Effector memory CD8-positive, alpha-beta T cell (primary cell): ENCODE measurements around the gene HERPUD2.

ENCODE experiments used
- ATAC-seq: fragments of 150-1000 bp; cut with Tn5 transposase; replicated peaks from 2 replicates; pipeline ENCODE4 v1.10.0; 2021; ENCODE audit warnings: mild to moderate bottlenecking, moderate library complexity
- DNase-seq, 3 experiments: peaks; one replicate each; pipeline ENCODE4 v3.0.0; 2021
- H3K27ac Mint-ChIP-seq, 2 donors: one replicate each; pipeline ENCODE4 v1.8.0; 2022; ENCODE audit warnings: mild to moderate bottlenecking in 2 of 2, mixed read lengths in 2 of 2, moderate library complexity in 2 of 2
- H3K27me3 Mint-ChIP-seq, 2 donors: one replicate each; pipeline ENCODE4 v1.8.0; 2022; ENCODE audit warnings: mixed read lengths in 2 of 2
- H3K36me3 Mint-ChIP-seq: one replicate; pipeline ENCODE4 v1.8.0; 2022; ENCODE audit warnings: mild to moderate bottlenecking, moderate library complexity, mixed read lengths; ENCODE audit not compliant: insufficient read depth
- H3K4me1 Mint-ChIP-seq, 2 donors: one replicate each; pipeline ENCODE4 v1.8.0; 2022; ENCODE audit warnings: low read depth in 2 of 2, mixed read lengths in 2 of 2
- H3K4me3 Mint-ChIP-seq, 2 donors: one replicate each; pipeline ENCODE4 v1.8.0; 2022; ENCODE audit warnings: mild to moderate bottlenecking in 2 of 2, mixed read lengths in 2 of 2, moderate library complexity in 2 of 2
- H3K9me3 Mint-ChIP-seq, 2 donors: one replicate each; pipeline ENCODE4 v1.8.0; 2022; ENCODE audit warnings: mixed read lengths in 2 of 2
- total RNA-seq, 9 experiments: gene quantifications; one replicate each; lab custom pipeline; 2026; lab: John Stamatoyannopoulos, UW

The HERPUD2 gene
- total RNA-seq, result 48.3 to 177 (median 122) reads per million in 9 experiments

- Mint-ChIP-seq H3K9me3 (no peaks in the 10 kb centered on the region), H3K36me3 (peaks cover 44% of the 10 kb centered on the region), H3K4me3 (peak within 1 kb of the TSS; percentile 92 to 97), H3K4me1 (peaks cover 48 to 62% of the 10 kb centered on the region in 2 donors), H3K27ac (peak within 1 kb of the TSS; percentile 99), H3K27me3 (no peaks in the 10 kb centered on the region)
- ATAC-seq, result peak; percentile 84
- DNase-seq, result peak; percentile 89 to 91 (median 90)
Measured at GRCh38 chr7:35694784-35695472, at the start of gene HERPUD2. HERPUD2 (minus strand) TSS chr7:35695135; CDS start chr7:35694330, 805 bp downstream.

- Mint-ChIP-seq H3K4me1 (peaks cover 1 to 3% of the 10 kb centered on the region in 2 donors), H3K27me3 (no peaks in the 10 kb centered on the region), H3K9me3 (peaks cover 0 to 1% of the 10 kb centered on the region in 2 donors), H3K4me3 (no peak overlapping the region), H3K36me3 (no peaks in the 10 kb centered on the region), H3K27ac (no peak overlapping the region)
- no peak for DNase-seq
- ATAC-seq, result no peak
Measured at GRCh38 chr7:35738889-35739288, 44.0 kb upstream of the HERPUD2 start.

GRCh38 chr7:35736725-35737124 is 41.8 kb upstream of the HERPUD2 start:
- no peak for DNase-seq
- no peak overlapping the region for H3K27ac Mint-ChIP-seq
- no peaks in the 10 kb centered on the region for H3K27me3 Mint-ChIP-seq
- no peak overlapping the region for H3K4me3 Mint-ChIP-seq
- peaks cover 3% of the 10 kb centered on the region for H3K36me3 Mint-ChIP-seq
- no peak for ATAC-seq
- peaks cover 4 to 9% of the 10 kb centered on the region in 2 donors for H3K4me1 Mint-ChIP-seq
- H3K9me3 Mint-ChIP-seq, result no peaks in the 10 kb centered on the region

GRCh38 chr7:35735396-35735795 is 40.5 kb upstream of the HERPUD2 start:
- DNase-seq (no peak), ATAC-seq (no peak)
- H3K27ac Mint-ChIP-seq, result no peak overlapping the region
- H3K4me3 Mint-ChIP-seq, result no peak overlapping the region
- H3K27me3 Mint-ChIP-seq, result no peaks in the 10 kb centered on the region
- peaks cover 11 to 15% of the 10 kb centered on the region in 2 donors for H3K4me1 Mint-ChIP-seq
- H3K9me3 Mint-ChIP-seq, result no peaks in the 10 kb centered on the region
- peaks cover 8% of the 10 kb centered on the region for H3K36me3 Mint-ChIP-seq

- ATAC-seq (no peak), DNase-seq (no peak)
- H3K27ac Mint-ChIP-seq, result peak overlapping the region in 1 of 2 donors; percentile 27
- peaks cover 24 to 27% of the 10 kb centered on the region in 2 donors for H3K4me1 Mint-ChIP-seq
- H3K4me3 Mint-ChIP-seq, result no peak overlapping the region
- H3K9me3 Mint-ChIP-seq, result no peaks in the 10 kb centered on the region
- peaks cover 20% of the 10 kb centered on the region for H3K36me3 Mint-ChIP-seq
- H3K27me3 Mint-ChIP-seq, result no peaks in the 10 kb centered on the region
Measured at GRCh38 chr7:35734001-35734483, 39.1 kb upstream of the HERPUD2 start.

- no peaks in the 10 kb centered on the region for H3K27me3 Mint-ChIP-seq
- H3K4me1 Mint-ChIP-seq, result peaks cover 47 to 50% of the 10 kb centered on the region in 2 donors
- H3K27ac Mint-ChIP-seq, result peak overlapping the region; percentile 89 to 94
- ATAC-seq (no peak), DNase-seq (no peak)
- no peaks in the 10 kb centered on the region for H3K9me3 Mint-ChIP-seq
- peaks cover 22% of the 10 kb centered on the region for H3K36me3 Mint-ChIP-seq
- H3K4me3 Mint-ChIP-seq, result peak overlapping the region in 1 of 2 donors; percentile 78
Measured at GRCh38 chr7:35731349-35731748, 36.4 kb upstream of the HERPUD2 start.

- H3K4me1 Mint-ChIP-seq, result peaks cover 60 to 67% of the 10 kb centered on the region in 2 donors
- H3K27me3 Mint-ChIP-seq, result no peaks in the 10 kb centered on the region
- peaks cover 28% of the 10 kb centered on the region for H3K36me3 Mint-ChIP-seq
- DNase-seq (peak; percentile 61 to 74 (median 70)), ATAC-seq (peak; percentile 75)
- H3K27ac Mint-ChIP-seq, result peak overlapping the region; percentile 89 to 94
- peak overlapping the region; percentile 73 to 78 for H3K4me3 Mint-ChIP-seq
- no peaks in the 10 kb centered on the region for H3K9me3 Mint-ChIP-seq
Measured at GRCh38 chr7:35729061-35729783, 34.3 kb upstream of the HERPUD2 start.

- DNase-seq (no peak), ATAC-seq (no peak)
- Mint-ChIP-seq H3K27me3 (no peaks in the 10 kb centered on the region), H3K36me3 (peaks cover 25% of the 10 kb centered on the region), H3K27ac (peak overlapping the region; percentile 89 to 94), H3K4me1 (peaks cover 61 to 69% of the 10 kb centered on the region in 2 donors), H3K9me3 (no peaks in the 10 kb centered on the region), H3K4me3 (peak overlapping the region; percentile 73 to 78)
Measured at GRCh38 chr7:35728412-35729060, 33.6 kb upstream of the HERPUD2 start.

GRCh38 chr7:35727571-35727970 is 32.6 kb upstream of the HERPUD2 start:
- peak overlapping the region; percentile 55 to 94 for H3K27ac Mint-ChIP-seq
- no peaks in the 10 kb centered on the region for H3K27me3 Mint-ChIP-seq
- H3K4me1 Mint-ChIP-seq, result peaks cover 68 to 75% of the 10 kb centered on the region in 2 donors
- H3K9me3 Mint-ChIP-seq, result peaks cover 0 to 4% of the 10 kb centered on the region in 2 donors
- H3K4me3 Mint-ChIP-seq, result peak overlapping the region; percentile 7 to 44
- peaks cover 25% of the 10 kb centered on the region for H3K36me3 Mint-ChIP-seq
- peak in 2 of 3 experiments; percentile 27 to 36 for DNase-seq
- ATAC-seq, result peak; percentile 11

GRCh38 chr7:35726654-35727053 is 31.7 kb upstream of the HERPUD2 start:
- peak overlapping the region; percentile 93 to 94 for H3K27ac Mint-ChIP-seq

GRCh38 chr7:35725280-35725680 is 30.3 kb upstream of the HERPUD2 start:
- Mint-ChIP-seq H3K27ac (peak overlapping the region; percentile 93), H3K36me3 (peaks cover 19% of the 10 kb centered on the region), H3K4me1 (peaks cover 59 to 70% of the 10 kb centered on the region in 2 donors), H3K9me3 (peaks cover 0 to 4% of the 10 kb centered on the region in 2 donors), H3K27me3 (no peaks in the 10 kb centered on the region), H3K4me3 (peak overlapping the region; percentile 74 to 77)
- peak; percentile 72 to 76 (median 75) for DNase-seq
- ATAC-seq, result peak; percentile 62

More at GRCh38 chr7:35726654-35727053, 31.7 kb upstream of the HERPUD2 start:
- H3K36me3 Mint-ChIP-seq, result peaks cover 25% of the 10 kb centered on the region
- ATAC-seq (no peak), DNase-seq (no peak)
- peaks cover 0 to 4% of the 10 kb centered on the region in 2 donors for H3K9me3 Mint-ChIP-seq
- H3K4me3 Mint-ChIP-seq, result peak overlapping the region; percentile 16 to 34
- H3K27me3 Mint-ChIP-seq, result no peaks in the 10 kb centered on the region
- peaks cover 66 to 76% of the 10 kb centered on the region in 2 donors for H3K4me1 Mint-ChIP-seq

- peak; percentile 66 for ATAC-seq
- DNase-seq, result peak in 2 of 3 experiments; percentile 17 to 29
- Mint-ChIP-seq H3K4me3 (peak overlapping the region; percentile 27 to 30), H3K27me3 (no peaks in the 10 kb centered on the region), H3K36me3 (peaks cover 6% of the 10 kb centered on the region), H3K4me1 (peaks cover 37 to 48% of the 10 kb centered on the region in 2 donors), H3K9me3 (peaks cover 0 to 4% of the 10 kb centered on the region in 2 donors), H3K27ac (peak overlapping the region; percentile 93)
Measured at GRCh38 chr7:35723011-35723410, 28.1 kb upstream of the HERPUD2 start.
